Embryonic facial prominence (tissue), 1 donor: Measurements from ENCODE around the gene CREBL2.
"Not testable (repeated sequence)": the region's sequence is repeated elsewhere in the genome, so short reads cannot be mapped to it uniquely, and the experiment has no call there.

ENCODE experiments used
- DNase-seq: peaks from one replicate; pipeline ENCODE4 v3.0.0-alpha.2; 2016; ENCODE audit errors: extremely low spot score

Gene CREBL2

DNA sequence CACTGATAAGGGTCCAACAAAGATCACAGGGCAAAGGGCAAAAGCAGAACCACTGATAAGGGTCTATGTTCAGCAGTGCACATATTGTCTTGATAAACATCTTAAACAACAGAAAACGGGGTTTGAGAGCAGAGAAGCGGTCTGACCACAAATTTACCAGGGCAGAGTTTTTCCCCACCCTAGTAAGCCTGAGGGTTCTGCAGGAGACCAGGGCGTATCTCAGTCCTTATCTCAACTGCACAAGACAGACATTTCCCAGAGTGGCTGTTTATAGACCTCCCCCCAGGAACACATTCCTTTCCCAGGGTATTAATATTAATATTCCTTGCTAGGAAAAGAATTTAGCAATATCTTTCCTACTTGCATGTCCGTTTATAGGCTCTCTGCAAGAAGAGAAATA lies 28.3 kb downstream of the CREBL2 start:
- DNase-seq: not testable (repeated sequence)

DNA sequence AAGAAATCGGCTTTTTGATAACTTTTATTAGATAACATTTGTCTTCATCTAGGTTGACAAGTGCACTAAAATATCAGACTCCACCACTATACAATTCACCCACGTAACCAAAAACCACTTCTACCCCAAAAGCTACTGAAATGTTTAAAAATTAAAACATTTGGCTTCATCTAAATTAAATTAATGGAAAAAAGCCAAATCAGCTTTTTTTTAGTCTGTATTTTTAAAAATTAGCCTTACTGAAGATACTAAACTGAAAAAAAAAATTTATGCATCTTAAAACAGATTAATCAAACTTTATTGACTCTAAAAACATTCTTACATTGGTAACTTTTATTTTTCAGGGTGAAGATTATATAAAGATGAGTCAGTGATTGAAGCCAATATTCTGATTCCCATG lies 30.0 kb downstream of the CREBL2 start:
- no peak for DNase-seq

DNA sequence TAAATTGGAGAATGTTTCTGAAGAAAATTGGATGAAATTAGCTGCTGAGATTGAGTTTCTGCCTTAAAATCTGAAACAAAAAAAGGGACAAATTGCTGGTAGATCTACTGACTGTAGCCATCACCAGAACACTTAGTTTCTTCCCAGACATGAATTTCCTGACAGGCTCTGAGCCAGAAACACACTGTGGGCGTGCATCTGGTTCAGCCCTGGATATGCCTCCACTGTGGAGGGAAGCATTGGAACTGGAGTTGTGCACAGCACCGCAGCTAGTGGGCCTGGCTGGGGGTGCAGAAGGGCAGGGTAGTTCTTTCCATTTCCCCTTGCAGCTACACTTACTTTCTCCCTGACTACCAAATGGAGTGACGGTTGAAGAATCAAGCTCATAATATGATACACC lies 31.2 kb downstream of the CREBL2 start:
- DNase-seq: no peak

DNA sequence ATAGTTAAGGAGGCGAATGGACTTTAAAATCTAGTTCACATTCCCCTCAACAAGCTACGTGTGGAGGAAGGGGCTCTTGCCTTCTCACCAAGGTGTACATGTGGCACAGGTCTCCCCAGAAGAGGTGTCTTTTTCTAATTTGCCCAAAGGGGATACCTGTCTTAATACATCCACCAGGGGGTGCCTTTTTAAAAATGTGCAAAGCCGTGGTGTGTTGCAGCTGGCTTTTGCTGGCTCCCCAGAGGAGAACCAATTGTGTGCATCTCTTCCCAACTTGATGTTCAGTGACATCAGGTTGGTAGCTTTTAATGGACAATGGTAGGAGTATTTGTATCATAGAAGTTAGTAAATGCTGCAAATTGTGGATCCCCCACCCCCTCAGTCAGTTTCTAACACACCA lies 33.8 kb downstream of the CREBL2 start:
- DNase-seq: no peak

DNA sequence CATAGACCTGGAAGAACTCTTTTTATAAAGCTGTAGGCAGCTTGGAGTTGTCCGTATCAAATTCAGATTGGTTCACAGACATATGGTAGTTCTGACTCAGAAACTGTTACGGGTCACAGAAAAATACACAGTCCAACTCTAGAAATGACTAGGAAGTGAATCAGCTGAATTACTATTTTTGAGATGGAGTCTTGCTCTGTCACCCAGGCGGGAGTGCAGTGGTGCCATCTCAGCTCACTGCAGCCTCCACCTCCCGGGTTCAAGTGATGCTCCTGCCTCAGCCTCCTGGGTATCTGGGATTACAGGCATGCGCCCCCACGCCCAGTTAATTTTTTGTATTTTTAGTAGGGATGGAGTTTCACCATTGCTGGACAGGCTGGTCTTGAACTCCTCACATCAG lies 34.3 kb downstream of the CREBL2 start:
- not testable (repeated sequence) for DNase-seq

DNA sequence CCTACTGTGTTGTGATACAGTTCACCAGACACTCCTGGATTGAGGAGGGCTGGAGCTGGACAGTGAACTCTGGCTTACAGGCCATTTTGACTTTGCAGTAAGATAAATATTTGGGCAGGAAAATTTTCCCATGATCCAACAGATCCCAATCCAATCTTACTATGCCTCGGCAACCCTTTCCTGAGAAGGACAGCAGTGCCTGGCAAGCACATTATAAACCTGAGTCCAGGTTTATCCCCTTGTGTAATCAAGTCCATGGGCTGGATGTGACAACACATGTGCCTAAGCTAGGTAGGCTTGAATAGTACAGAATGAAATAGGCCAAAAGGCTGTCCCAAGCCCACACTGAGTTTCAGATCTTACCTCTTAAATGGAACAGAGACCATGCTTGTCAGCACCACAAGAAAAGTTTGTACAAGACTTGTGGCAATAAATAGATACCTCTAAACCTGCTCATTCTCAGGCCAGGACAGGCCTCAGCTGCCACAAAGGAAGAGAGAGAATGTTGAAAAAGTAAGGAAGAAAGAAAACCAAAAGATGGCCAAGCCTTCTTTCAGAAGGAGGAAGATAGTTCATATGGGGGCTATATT lies 34.9 kb downstream of the CREBL2 start:
- no peak for DNase-seq

DNA sequence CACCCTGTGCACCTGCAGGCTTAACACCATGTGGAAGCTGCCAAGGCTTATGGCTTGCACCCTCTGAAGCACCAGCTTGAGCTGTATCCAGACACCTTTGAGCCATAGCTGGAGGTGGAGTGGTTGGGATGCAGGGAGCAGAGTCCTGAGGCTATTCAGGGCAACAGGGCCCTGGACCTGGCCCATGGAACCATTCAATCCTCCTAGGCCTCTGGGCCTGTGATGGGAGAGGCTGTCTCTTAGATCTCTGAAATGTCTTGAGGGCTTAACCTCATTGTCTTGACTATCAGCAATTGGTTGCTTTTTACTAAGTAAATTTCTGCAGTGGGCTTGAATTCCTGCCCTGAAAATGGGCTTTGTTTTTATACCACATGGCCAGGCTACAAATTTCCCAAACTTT lies 36.6 kb downstream of the CREBL2 start:
- no peak for DNase-seq

DNA sequence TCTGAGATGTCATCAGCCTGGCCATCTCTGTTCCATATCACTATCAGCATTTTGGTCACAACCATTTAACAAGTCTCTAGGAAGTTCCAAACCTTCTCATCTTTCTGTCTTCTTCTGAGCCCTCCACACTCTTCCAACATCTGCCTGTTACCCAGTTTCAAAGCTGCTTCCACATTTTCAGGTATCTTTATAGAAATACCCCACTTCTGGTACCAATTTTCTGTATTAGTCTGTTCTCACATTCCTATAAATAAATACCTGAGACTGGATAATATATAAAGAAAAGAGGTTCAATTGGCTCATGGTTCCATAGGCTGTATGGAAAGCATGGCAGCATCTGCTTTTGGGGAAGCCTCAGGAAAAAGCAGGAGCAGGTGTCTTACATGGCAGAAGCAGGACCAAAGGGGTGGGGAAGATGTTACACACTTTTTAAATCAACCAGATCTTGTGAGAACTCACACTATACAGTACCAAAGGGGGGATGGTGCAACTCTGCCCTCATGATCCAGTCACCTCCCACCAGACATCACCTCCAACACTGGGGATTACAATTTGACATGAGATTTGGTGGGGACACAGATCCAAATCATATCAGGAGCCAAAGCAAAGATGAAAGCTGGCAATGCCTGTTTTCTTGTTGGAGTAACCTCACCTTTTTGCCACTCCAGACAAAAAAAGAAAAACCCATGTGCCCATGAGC lies 37.4 kb downstream of the CREBL2 start:
- no peak for DNase-seq

DNA sequence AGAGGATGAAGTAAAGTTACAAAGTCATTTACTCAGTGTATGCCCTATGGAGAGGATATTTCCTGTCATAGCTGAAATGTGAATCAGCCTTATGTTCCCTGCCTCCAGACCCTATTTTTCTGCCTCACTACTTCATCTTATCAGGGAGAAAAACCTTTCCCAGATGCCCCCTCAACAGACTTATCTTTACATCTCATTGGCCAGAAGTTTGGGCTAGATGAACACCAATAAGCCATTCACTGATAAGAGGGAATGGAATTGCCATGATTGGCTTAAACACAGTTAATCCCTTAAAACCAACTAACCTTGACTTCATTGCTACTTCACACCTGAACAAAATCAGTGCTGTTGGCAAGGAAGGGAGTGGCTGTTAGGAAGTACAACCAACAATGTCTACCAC lies 40.1 kb downstream of the CREBL2 start:
- DNase-seq: no peak

DNA sequence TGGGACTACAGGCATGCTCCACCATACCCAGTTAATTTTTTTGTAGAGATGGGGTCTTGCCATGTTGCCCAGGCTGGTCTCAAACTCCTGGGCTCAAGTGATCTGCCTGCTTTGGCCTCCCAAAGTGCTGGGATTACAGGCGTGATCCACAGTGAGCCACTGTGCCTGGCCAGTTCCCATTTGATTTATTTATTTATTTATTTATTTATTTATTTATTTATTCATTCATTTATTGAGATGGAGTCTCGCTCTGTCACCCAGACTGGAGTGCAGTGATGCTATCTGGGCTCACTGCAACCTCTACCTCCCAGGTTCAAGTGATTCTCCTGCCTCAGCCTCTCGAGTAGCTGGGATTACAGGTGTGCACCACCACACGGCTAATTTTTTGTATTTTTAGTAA lies 41.0 kb downstream of the CREBL2 start:
- not testable (repeated sequence) for DNase-seq

DNA sequence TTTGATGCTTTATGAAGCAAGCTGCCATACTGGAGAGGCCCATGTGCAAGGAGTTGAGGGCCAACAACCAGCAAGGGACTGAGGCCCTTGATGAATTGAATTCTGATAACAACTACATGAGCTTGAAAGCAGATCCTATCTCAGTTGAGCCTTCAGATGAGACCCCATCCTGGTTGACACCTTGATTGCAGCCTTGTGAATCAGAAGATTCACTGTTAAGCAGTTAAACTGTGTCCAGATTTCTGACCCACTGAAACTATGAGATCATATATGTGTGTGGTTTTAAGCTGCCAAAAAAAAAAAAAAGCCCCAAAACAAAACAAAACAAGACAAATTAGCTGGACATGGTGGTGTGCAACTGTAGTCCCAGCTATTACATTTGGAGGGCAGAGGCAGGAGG lies 42.2 kb downstream of the CREBL2 start:
- DNase-seq: no peak

DNA sequence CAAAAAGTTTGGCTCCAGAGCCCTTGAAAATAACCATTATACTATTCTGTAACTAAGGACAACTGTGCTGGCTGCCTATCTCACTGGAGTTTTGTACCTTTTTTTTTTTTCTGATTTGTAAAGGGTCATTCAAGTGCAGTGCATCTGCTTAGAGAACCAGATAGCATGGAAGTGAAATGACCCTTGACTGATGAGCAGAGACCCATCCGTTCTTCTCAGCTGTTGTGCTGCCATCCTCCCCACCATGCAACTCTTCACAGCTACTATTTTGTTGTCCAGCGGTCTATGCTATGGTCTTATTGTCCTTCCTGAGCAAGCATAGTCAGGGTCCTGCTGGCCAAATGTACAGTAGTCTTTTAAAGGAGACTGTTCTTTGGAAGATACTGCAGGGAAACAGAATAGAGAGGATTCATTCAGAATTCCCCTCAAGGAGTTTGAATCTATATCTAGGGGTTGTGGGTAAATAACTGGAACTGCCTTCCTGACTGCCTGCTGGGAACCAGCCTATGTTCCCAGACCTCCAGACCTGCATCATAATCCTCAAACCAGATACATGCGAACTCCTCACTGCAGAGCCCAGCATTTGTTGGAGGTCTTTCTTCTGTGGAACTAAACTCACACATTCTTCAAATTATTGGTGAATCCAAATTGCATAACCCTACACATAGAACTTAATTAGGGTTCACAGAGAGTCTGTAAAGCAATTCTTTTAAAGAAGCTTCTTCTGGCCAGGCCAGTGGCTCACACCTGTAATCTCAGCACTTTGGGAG lies 43.2 kb downstream of the CREBL2 start:
- DNase-seq: no peak

DNA sequence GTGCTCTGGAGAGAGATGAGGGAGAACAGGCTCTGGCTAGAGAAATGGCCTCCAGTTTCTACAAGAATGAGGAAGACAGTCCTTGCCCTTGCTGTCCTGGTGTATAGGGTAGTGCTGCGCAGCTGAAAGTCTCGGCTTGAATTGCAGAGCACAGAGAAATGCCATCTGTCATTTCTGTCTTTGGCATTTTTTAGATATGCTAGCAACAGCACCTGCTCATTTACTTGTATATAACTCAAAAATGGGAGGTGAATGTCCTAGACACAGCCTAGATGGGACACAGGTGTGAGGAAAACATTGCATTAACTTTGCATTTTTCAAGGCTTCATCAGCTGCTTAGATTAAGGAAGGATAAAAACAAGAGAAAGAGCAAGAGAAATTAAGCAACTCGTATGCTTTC lies 48.5 kb downstream of the CREBL2 start:
- DNase-seq: peak; percentile 4

DNA sequence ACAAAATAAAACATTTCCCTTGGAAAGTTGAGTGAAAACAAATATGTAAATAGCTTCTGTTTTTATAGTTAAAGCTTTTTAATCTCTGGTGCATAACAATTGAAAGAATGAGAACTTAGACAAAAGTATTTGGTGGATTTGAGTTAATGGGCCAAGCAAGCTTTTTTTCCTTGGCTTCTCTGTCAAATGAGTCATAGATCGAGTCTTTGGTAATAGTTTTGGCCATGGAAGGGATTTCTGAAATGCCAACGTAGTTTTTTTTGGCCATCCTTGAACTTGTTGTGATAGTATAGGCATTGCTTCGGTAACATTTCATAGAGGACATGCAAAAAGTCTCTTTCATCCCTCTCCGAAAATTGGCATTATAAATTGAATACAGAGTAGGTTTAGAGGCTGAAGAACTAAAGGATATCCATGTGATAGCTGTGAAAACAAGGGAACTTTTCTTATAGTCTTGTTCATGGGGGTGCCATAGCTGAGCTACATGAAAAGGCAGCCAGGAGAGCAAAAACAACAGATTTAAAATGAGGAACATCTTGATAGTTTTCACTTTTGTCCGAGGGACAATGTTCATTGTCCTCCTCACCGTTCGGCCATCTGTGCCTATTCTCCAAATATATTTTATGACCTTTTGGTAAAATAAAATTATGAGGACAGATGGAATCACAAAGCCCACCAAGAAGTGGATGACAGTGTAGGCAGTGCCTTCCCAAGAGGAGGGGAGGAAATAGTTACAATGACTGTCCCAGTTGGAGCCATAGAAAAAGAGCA lies 49.6 kb downstream of the CREBL2 start:
- peak; percentile 4 for DNase-seq

DNA sequence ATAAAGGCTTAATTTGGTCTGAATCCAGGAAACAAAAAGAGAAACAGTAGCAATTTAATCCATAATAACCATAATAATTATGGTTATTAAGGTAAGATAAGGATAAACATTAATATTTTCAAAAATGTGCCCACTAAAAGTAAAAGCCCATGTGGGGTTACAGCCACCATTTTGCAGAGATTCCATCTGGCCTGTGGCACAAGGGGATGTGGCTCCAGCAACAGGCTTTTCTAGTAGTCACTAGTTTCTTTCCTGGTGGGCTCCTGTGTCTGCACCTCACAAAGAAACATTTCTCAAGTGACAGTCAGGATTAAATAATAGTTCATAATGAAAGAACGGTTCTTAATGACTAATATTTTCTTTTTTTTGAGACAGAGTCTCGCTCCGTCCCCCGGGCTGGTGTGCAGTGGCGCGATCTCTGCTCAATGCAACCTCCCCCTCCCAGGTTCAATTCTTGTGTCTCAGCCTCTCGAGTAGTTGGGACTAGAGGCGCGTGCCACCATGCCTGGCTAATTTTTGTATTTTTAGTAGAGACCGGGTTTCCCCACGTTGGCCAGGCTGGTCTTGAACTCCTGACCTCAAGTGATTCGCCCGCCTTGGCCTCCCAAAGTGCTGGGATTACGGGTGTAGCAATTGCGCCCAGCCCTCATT lies 52.1 kb downstream of the CREBL2 start:
- no peak for DNase-seq

DNA sequence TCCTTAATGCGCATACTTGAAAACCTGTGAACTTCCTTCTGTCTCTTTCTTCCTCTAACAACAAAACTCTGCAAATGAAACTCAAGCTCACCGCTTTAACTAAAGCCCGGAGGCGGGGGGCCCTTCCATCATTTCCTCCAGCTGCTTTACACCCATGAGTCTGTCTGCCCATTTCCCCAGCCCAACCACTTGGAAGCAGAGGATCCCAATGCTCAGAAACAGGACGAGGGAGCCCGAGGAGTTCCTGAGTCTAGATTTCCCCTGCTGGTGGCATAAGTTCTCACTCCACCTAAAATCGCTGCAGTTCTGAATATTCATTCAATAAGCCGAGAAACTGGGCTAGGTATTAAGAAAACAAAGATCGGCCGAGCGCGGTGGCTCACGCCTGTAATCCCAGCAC lies 53.5 kb downstream of the CREBL2 start:
- no peak for DNase-seq

DNA sequence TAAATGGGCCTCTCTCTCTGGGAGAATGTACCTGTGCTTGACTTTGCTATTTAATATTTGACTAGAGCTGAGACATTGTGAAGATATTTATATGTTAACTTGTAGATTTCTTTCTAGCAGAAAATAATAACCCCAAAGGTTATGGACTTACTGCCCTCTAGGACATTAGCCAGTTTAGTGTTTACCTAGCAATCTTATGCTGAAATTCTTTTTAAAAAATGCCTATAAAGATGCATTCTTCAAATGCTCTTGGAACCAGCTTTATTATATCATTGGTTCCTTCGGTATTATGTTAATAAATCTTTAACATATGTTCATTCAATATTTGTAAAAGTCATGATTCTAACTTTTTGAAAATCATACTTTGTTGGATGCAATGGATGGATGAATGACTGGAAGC lies 56.3 kb downstream of the CREBL2 start:
- no peak for DNase-seq

DNA sequence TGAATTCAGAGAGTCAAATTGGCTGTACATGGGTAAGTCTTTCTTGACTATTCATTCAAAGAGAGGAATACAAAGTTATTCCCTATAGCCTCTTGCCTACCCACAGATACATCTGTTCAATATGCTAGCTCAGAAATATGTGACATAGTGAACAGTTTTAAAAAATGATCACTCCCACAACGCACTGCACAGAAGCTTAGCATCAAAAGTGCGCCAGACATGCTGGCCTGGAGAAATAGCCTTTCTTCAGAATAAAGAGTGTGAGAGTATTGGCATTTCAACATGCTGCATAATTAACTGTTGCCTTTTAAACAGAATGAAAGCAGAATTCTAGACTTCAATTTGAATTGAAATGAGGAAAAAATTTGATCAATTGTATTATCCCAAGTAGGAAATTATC lies 57.3 kb downstream of the CREBL2 start:
- DNase-seq: no peak

DNA sequence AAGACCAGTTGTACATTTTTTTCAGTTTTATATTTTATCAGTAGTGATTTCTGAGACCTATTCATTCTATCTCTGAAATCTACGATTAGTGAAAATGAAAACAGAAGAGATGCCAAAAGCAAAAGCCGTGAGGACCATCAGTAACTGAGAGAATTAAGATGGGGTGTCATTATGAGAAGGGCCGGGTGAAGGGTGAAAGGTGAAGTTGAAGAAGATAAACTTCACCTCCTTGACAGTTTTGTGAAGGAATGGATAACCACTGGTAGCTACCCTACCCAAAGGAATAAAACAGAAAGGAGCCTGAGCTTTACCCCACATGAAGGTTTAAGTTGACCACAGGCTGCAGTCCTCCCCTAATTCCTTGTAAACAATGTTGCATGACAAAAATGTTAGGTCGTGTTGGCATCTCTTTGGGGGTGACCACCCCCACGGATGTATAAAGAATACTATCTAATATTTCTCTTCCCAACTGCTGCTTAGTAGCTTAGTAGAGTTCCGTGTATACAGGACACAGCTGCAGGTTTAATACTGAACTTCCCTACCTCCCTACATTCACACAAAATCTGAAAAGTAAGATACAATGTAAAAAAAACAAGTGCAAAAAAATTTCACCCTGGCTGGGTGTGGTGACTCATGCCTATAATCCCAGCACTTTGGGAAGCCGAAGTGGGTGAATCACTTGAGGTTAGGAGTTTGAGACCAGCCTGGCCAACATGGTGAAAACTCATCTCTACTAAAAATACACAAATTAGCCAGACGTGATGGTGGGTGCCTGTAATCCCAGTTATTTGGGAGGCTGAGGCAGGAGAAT lies 60.4 kb downstream of the CREBL2 start:
- DNase-seq: no peak

DNA sequence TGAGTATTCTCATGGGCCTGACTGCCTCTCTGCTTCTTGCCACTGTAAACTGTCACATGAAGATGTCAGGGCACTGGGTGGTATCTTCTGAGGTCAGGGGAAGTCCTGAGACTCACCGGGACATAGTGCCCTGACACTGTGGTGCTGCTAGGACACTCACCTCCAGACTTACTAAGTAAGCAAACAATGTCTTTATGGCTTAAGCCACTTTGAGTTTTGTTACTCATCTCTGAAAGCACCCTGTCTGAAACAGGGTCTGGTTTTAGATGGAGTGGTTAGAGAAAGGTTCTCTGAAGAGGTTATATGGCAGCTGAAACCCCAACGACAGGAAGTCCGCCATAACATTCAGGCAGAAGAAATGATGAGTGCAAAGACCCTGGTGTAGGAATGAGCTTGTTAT lies 61.6 kb downstream of the CREBL2 start:
- DNase-seq: no peak

DNA sequence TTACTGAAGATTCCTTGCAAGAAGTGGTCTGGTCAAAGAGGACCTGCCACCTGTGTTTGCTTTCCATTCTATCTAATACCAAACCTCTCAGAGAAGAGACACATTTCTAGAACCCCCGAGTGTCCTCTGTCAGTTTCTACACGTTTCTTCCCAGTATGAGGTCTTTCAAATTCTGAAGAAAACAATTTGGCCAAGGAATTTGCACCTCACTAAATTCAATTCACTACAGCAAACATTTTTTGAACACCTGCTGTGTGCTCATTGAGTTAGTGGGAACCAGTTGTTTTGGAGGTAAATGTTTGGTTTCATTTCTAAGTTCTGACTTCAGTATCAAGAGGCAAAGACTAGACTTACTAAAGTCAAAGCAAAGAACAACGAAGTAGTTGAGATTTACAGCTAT lies 64.9 kb downstream of the CREBL2 start:
- DNase-seq: no peak
